IMR-90 (cell line): ENCODE results near the gene CAND2. TPM values are rescaled to one million over a fixed set of nuclear protein-coding genes. Genes with fewer than 3 reads are reported as not detected.
A peak's percentile ranks its signal among the peaks of the same experiment; 100 is the strongest.

ENCODE experiments used
- ATAC-seq: fragments of 200-7000 bp; cut with Tn5 transposase; 2 replicates; pipeline ENCODE4 v1.9.1; 2020; ENCODE audit warnings: low read depth, mild to moderate bottlenecking, moderate library complexity
- BruUV-seq: library from RNA; stranded (reverse); fragments of 400-500 nt; replicated peaks from 2 replicates; lab custom pipeline; 2021; lab: Mats Ljungman, UMichigan
- CTCF ChIA-PET: fragments of 300-600 bp; formaldehyde crosslinking; extraction: SDS; loops from one replicate; lab custom pipeline; 2021; ENCODE audit warnings: antibody characterized with exemption; lab: Yijun Ruan, JAX
- POLR2A ChIA-PET: fragments of 300-600 bp; sonication (Branson Sonifier 250); formaldehyde crosslinking; loops from one replicate; lab custom pipeline; 2022; ENCODE audit warnings: antibody characterized with exemption; ENCODE audit not compliant: unreplicated experiment; lab: Charles Lee
- DNase-seq: peaks from one replicate; pipeline ENCODE4 v3.0.0; 2013
- H2AFZ ChIP-seq: replicated peaks from 2 replicates; pipeline ENCODE3; 2013; ENCODE audit warnings: low read length, mild to moderate bottlenecking; ENCODE audit not compliant: poor library complexity
- H2AK5ac ChIP-seq: 2 replicates; pipeline ENCODE4 v1.6.1; 2013; ENCODE audit warnings: low read depth, low read length, inconsistent platforms
- H2AK9ac ChIP-seq: replicated peaks from 2 replicates; pipeline ENCODE3; 2013; ENCODE audit warnings: mild to moderate bottlenecking, low read depth, low read length, moderate library complexity; ENCODE audit not compliant: poor library complexity
- H2BK120ac ChIP-seq: 2 replicates; pipeline ENCODE4 v1.6.1; 2013; ENCODE audit warnings: low read depth, low read length, inconsistent platforms
- H2BK15ac ChIP-seq: 3 replicates; pipeline ENCODE4 v1.6.1; 2013; ENCODE audit warnings: low read depth, low read length, inconsistent platforms
- H2BK20ac ChIP-seq: 2 replicates; pipeline ENCODE4 v1.6.1; 2013; ENCODE audit warnings: low read depth, mild to moderate bottlenecking, inconsistent platforms, low read length, moderate library complexity
- H2BK5ac ChIP-seq: 2 replicates; pipeline ENCODE4 v1.6.1; 2013; ENCODE audit warnings: mild to moderate bottlenecking, low read depth, low read length, inconsistent platforms; ENCODE audit not compliant: poor library complexity, severe bottlenecking
- H3K14ac ChIP-seq: replicated peaks from 2 replicates; pipeline ENCODE4 v1.6.1; 2013; ENCODE audit warnings: low read depth, low read length, inconsistent platforms
- H3K18ac ChIP-seq: 2 replicates; pipeline ENCODE4 v1.6.1; 2013; ENCODE audit warnings: low read depth, low read length, control low read depth
- H3K23ac ChIP-seq: 2 replicates; pipeline ENCODE4 v1.6.1; 2013; ENCODE audit warnings: low read depth, low read length, inconsistent platforms
- H3K27ac ChIP-seq: 2 replicates; pipeline ENCODE4 v1.5.1; 2013; ENCODE audit warnings: mild to moderate bottlenecking, control low read depth, low read length; ENCODE audit not compliant: insufficient read depth
- H3K27me3 ChIP-seq: 2 replicates; pipeline ENCODE4 v1.6.1; 2013; ENCODE audit warnings: low read length; ENCODE audit not compliant: control insufficient read depth, insufficient read depth
- H3K36me3 ChIP-seq: 2 replicates; pipeline ENCODE4 v1.6.1; 2013; ENCODE audit warnings: low read length, mixed read lengths; ENCODE audit not compliant: control insufficient read depth, insufficient read depth
- H3K4ac ChIP-seq: 2 replicates; pipeline ENCODE4 v1.6.1; 2013; ENCODE audit warnings: low read depth, low read length, inconsistent platforms
- H3K4me1 ChIP-seq: 2 replicates; pipeline ENCODE4 v1.6.1; 2013; ENCODE audit warnings: low read length, mixed read lengths; ENCODE audit not compliant: control insufficient read depth, insufficient read depth
- H3K4me2 ChIP-seq: 2 replicates; pipeline ENCODE4 v1.6.1; 2013; ENCODE audit warnings: low read depth, mild to moderate bottlenecking, control low read depth, low read length, moderate library complexity
- H3K4me3 ChIP-seq: 2 replicates; pipeline ENCODE4 v1.5.1; 2013; ENCODE audit warnings: low read depth, mild to moderate bottlenecking, control low read depth, low read length, moderate library complexity; ENCODE audit not compliant: insufficient read depth
- H3K56ac ChIP-seq: 2 replicates; pipeline ENCODE4 v1.6.1; 2013; ENCODE audit warnings: low read length, inconsistent platforms; ENCODE audit not compliant: insufficient read depth; ENCODE audit errors: extremely low read depth
- H3K79me1 ChIP-seq, 2 experiments: 2 replicates each; pipeline ENCODE4 v1.6.1; 2013; ENCODE audit warnings: low read length in 2 of 2, inconsistent platforms in 1 of 2, low read depth in 1 of 2
- H3K9ac ChIP-seq: 2 replicates; pipeline ENCODE4 v1.6.1; 2013; ENCODE audit warnings: low read depth, low read length, control low read depth
- H3K9me1 ChIP-seq: 2 replicates; pipeline ENCODE4 v1.6.1; 2013; ENCODE audit warnings: low read length, inconsistent platforms; ENCODE audit not compliant: insufficient read depth
- H3K9me3 ChIP-seq: 2 replicates; pipeline ENCODE4 v1.6.1; 2013; ENCODE audit warnings: low read length; ENCODE audit not compliant: control insufficient read depth, insufficient read depth
- H4K20me1 ChIP-seq: 2 replicates; pipeline ENCODE4 v1.6.1; 2013; ENCODE audit warnings: low read length, inconsistent platforms; ENCODE audit not compliant: insufficient read depth
- H4K5ac ChIP-seq: 2 replicates; pipeline ENCODE4 v1.6.1; 2013; ENCODE audit warnings: mild to moderate bottlenecking, low read depth, low read length, control low read depth
- H4K8ac ChIP-seq, 2 experiments: 2 replicates each; pipeline ENCODE4 v1.6.1; 2013; ENCODE audit warnings: low read depth in 2 of 2, low read length in 2 of 2, control low read depth in 1 of 2, inconsistent platforms in 1 of 2
- H4K91ac ChIP-seq: 2 replicates; pipeline ENCODE4 v1.6.1; 2013; ENCODE audit warnings: low read depth, low read length, inconsistent platforms; ENCODE audit not compliant: insufficient read depth
- BHLHE40 ChIP-seq: fragments of 150-350 bp; IDR thresholded peaks from 2 replicates; pipeline ENCODE4 v1.6.1; 2016; ENCODE audit warnings: mild to moderate bottlenecking, low read depth, low read length
- CEBPB ChIP-seq: IDR thresholded peaks from 2 replicates; pipeline ENCODE4 v1.6.1; 2012; ENCODE audit warnings: low read depth, low read length, improper control_type of control experiment
- CHD1 ChIP-seq: IDR thresholded peaks from 2 replicates; pipeline ENCODE4 v1.6.1; 2012; ENCODE audit warnings: low read depth, low read length, improper control_type of control experiment
- FOS ChIP-seq: fragments of 150-350 bp; IDR thresholded peaks from 2 replicates; pipeline ENCODE4 v1.6.1; 2016; ENCODE audit warnings: low read depth, low read length
- MAFK ChIP-seq: IDR thresholded peaks from 2 replicates; pipeline ENCODE4 v1.6.1; 2012; ENCODE audit warnings: low read depth, low read length, improper control_type of control experiment
- MAZ ChIP-seq: IDR thresholded peaks from 2 replicates; pipeline ENCODE4 v1.6.1; 2012; ENCODE audit warnings: low read depth, mild to moderate bottlenecking, low read length, improper control_type of control experiment, moderate library complexity, borderline replicate concordance
- MXI1 ChIP-seq: IDR thresholded peaks from 2 replicates; pipeline ENCODE4 v1.6.1; 2012; ENCODE audit warnings: low read depth, mild to moderate bottlenecking, low read length, moderate library complexity, borderline replicate concordance
- NFE2L2 ChIP-seq: fragments of 150-350 bp; IDR thresholded peaks from 2 replicates; pipeline ENCODE4 v1.6.1; 2016; ENCODE audit warnings: low read depth, mild to moderate bottlenecking, low read length
- RAD21 ChIP-seq: IDR thresholded peaks from 2 replicates; pipeline ENCODE4 v1.6.1; 2012; ENCODE audit warnings: low read length, improper control_type of control experiment
- RCOR1 ChIP-seq: IDR thresholded peaks from 2 replicates; pipeline ENCODE4 v1.6.1; 2012; ENCODE audit warnings: mild to moderate bottlenecking, low read length, improper control_type of control experiment; ENCODE audit not compliant: insufficient replicate concordance
- USF2 ChIP-seq: fragments of 150-350 bp; IDR thresholded peaks from 2 replicates; pipeline ENCODE4 v1.6.1; 2017; ENCODE audit warnings: mild to moderate bottlenecking, antibody characterized with exemption, low read length, low read depth
- WGBS, 2 experiments: methylation state at CpG; one replicate each; pipeline versions ENCODE4 v1.1.5 to v1.1.7; 2013; ENCODE audit warnings: missing lambda C conversion rate in 2 of 2; ENCODE audit not compliant: insufficient read length in 1 of 2; ENCODE audit errors: extremely low coverage in 2 of 2; 5-methylcytosine and 5-hydroxymethylcytosine counted together
- dilution Hi-C: fragments of 300-500 bp; cut with HindIII; formaldehyde crosslinking; loops from one replicate; pipeline ENCODE4 v1.14.3; 2018; ENCODE audit warnings: low sequenced_read_pairs; ENCODE audit not compliant: unreplicated experiment
- in situ Hi-C: fragments of 300-500 bp; cut with MboI; formaldehyde crosslinking; loops from 3 replicates; pipeline ENCODE4 v1.14.3; 2019; ENCODE audit warnings: low sequenced_read_pairs, inconsistent platforms, mixed read lengths
- intact Hi-C: fragments of 100-400 bp; cut with micrococcal nuclease; formaldehyde crosslinking; loops from 2 replicates; pipeline ENCODE4 v1.10.0; 2022
- polyA plus RNA-seq, 3 experiments: library from polyadenylated mRNA; depleted of rRNA; stranded (reverse); fragments of >200 nt; gene quantifications; 2 replicates each; pipeline ENCODE4 v1.2.3, GENCODE V29; 2012; ENCODE audit warnings: low replicate concordance in 1 of 3
- total RNA-seq: library from RNA; depleted of rRNA; stranded (reverse); fragments of >200 nt; gene quantifications from 2 replicates; pipeline ENCODE4 v1.2.3, GENCODE V29; 2012
- TF ChIP-seq, protein P1 (sequence below): fragments of 150-350 bp; IDR thresholded peaks from 2 replicates; pipeline ENCODE4 v1.6.1; 2016; ENCODE audit warnings: low read depth, mild to moderate bottlenecking, low read length, moderate library complexity, borderline replicate concordance

Gene CAND2
- total and polyA plus RNA-seq, 2 of the 4 experiments (the other 2 are of a cell fraction): 2.9 to 4.9 TPM

- H3K9ac ChIP-seq: peak within 1 kb of the TSS; percentile 44
Measured at GRCh38 chr3:12759097-12759679, 37.3 kb upstream of the CAND2 start, which contains the start of gene TMEM40. Gene TMEM40, minus strand, starts transcription at chr3:12759259. Its CDS starts 9,427 bp downstream, at chr3:12749832.

More at GRCh38 chr3:12759097-12759679, 37.3 kb upstream of the CAND2 start, which contains the start of gene TMEM40:
- peak within 1 kb of the TSS; percentile 69 for H3K14ac ChIP-seq
- peak within 1 kb of the TSS; percentile 13; the same call in 1 of the 2 replicates for H3K56ac ChIP-seq
- CTCF ChIA-PET: interaction anchor here (1.0 to 2.4 kb wide), 2 partner anchors 27 to 51 kb away, joined by 3 to 7 read pairs; no protein-coding TSS in a partner anchor
- H2BK20ac ChIP-seq: peak within 1 kb of the TSS; percentile 92
- H3K36me3 ChIP-seq: no peaks in the 10 kb centered on the region
- peak within 1 kb of the TSS; percentile 68; the same call in 1 of the 2 replicates for H3K27ac ChIP-seq
- no peaks in the 10 kb centered on the region for H4K20me1 ChIP-seq
- H2BK120ac ChIP-seq: peak within 1 kb of the TSS; percentile 92
- peak within 1 kb of the TSS; percentile 96 for H4K5ac ChIP-seq
- peak within 1 kb of the TSS; percentile 87; the same call in 2 of the 3 replicates for H2BK15ac ChIP-seq
- H3K4me3 ChIP-seq: no peak within 1 kb of the TSS
- peak within 1 kb of the TSS; percentile 85 for H3K4ac ChIP-seq
- TF ChIP-seq MXI1 (no peak), RCOR1 (no peak), NFE2L2 (no peak), FOS (no peak), CHD1 (no peak), MAFK (no peak), USF2 (no peak), CEBPB (no peak), BHLHE40 (no peak), RAD21 (no peak), MAZ (no peak)
- TF ChIP-seq, protein P1, sequence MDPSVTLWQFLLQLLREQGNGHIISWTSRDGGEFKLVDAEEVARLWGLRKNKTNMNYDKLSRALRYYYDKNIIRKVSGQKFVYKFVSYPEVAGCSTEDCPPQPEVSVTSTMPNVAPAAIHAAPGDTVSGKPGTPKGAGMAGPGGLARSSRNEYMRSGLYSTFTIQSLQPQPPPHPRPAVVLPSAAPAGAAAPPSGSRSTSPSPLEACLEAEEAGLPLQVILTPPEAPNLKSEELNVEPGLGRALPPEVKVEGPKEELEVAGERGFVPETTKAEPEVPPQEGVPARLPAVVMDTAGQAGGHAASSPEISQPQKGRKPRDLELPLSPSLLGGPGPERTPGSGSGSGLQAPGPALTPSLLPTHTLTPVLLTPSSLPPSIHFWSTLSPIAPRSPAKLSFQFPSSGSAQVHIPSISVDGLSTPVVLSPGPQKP: no peak
- DNase-seq (no peak), ATAC-seq (no peak)
- in situ Hi-C loops (no loop called here), intact Hi-C loops (no loop called here), dilution Hi-C loops (no loop called here)
- H3K27me3 ChIP-seq: no peaks in the 10 kb centered on the region
- peaks cover 18% of the 10 kb centered on the region for H3K4me1 ChIP-seq
- no peaks in the 10 kb centered on the region for H3K9me3 ChIP-seq
- peak within 1 kb of the TSS; percentile 95 for H3K18ac ChIP-seq
- peak within 1 kb of the TSS; percentile 65 to 83 for H4K8ac ChIP-seq
- peak within 1 kb of the TSS; percentile 88 for H2AFZ ChIP-seq
- H3K23ac ChIP-seq: peak within 1 kb of the TSS; percentile 57
- H4K91ac ChIP-seq: peak within 1 kb of the TSS; percentile 92
- H3K79me1 ChIP-seq: no peaks in the 10 kb centered on the region
- 60% methylated on average over 1 of the region's 10 CpGs; no CpG with 5 or more reads in 1 of the 2 experiments for WGBS, 2 experiments
- H2AK5ac ChIP-seq: peak within 1 kb of the TSS; percentile 48
- H2AK9ac ChIP-seq: peak within 1 kb of the TSS; percentile 67
- no TSS peak for BruUV-seq
- POLR2A ChIA-PET: no interaction called here
- peak within 1 kb of the TSS; percentile 92 for H2BK5ac ChIP-seq
- H3K9me1 ChIP-seq: peaks cover 12% of the 10 kb centered on the region
- H3K4me2 ChIP-seq: peak within 1 kb of the TSS; percentile 82
